Mesenchymal stem cell (in vitro differentiated cells and primary cell): ENCODE data around the gene TPM4.

Experiments used
- DNase-seq: peaks from one replicate; pipeline ENCODE4 v3.0.0-alpha.2; 2013
- H2AFZ ChIP-seq: one replicate; pipeline ENCODE4 v1.6.1; 2013; ENCODE audit warnings: low read depth, mild to moderate bottlenecking, control low read depth, inconsistent platforms, low read length, moderate library complexity
- H2AK5ac ChIP-seq: 2 replicates; pipeline ENCODE4 v1.6.1; 2013; ENCODE audit warnings: low read length, moderate library complexity, mild to moderate bottlenecking, inconsistent platforms; ENCODE audit not compliant: severe bottlenecking
- H2BK120ac ChIP-seq: one replicate; pipeline ENCODE4 v1.6.1; 2013; ENCODE audit warnings: low read depth, mild to moderate bottlenecking, inconsistent platforms, low read length, moderate library complexity
- H2BK12ac ChIP-seq, 2 experiments: one replicate each; pipeline ENCODE4 v1.6.1; 2013; ENCODE audit warnings: inconsistent platforms in 2 of 2, low read length in 2 of 2, mild to moderate bottlenecking in 2 of 2, moderate library complexity in 2 of 2, control low read depth in 1 of 2
- H2BK15ac ChIP-seq: one replicate; pipeline ENCODE4 v1.6.1; 2013; ENCODE audit warnings: mild to moderate bottlenecking, low read depth, inconsistent platforms; ENCODE audit not compliant: poor library complexity, severe bottlenecking
- H2BK5ac ChIP-seq: 2 replicates; pipeline ENCODE4 v1.6.1; 2013; ENCODE audit warnings: low read depth, mild to moderate bottlenecking, low read length, control low read depth, inconsistent platforms; ENCODE audit not compliant: poor library complexity, severe bottlenecking
- H3K14ac ChIP-seq, 2 experiments: one replicate each; pipeline ENCODE4 v1.6.1; 2013; ENCODE audit warnings: inconsistent platforms in 2 of 2, low read length in 2 of 2, control low read depth in 1 of 2, mild to moderate bottlenecking in 1 of 2, moderate library complexity in 1 of 2
- H3K18ac ChIP-seq, 2 experiments: one replicate each; pipeline ENCODE4 v1.6.1; 2013; ENCODE audit warnings: inconsistent platforms in 2 of 2, low read length in 2 of 2, control low read depth in 1 of 2, low read depth in 1 of 2, mild to moderate bottlenecking in 1 of 2
- H3K23ac ChIP-seq, 2 experiments: one replicate each; pipeline ENCODE4 v1.6.1; 2013; ENCODE audit warnings: inconsistent platforms in 2 of 2, low read length in 2 of 2, mild to moderate bottlenecking in 2 of 2, moderate library complexity in 2 of 2, control low read depth in 1 of 2
- H3K27ac ChIP-seq: 2 replicates; pipeline ENCODE4 v1.5.1; 2013; ENCODE audit warnings: mild to moderate bottlenecking, moderate library complexity, low read length, control low read depth, inconsistent platforms; ENCODE audit not compliant: poor library complexity, severe bottlenecking
- H3K27me3 ChIP-seq, 2 experiments: 2 replicates each; pipeline versions ENCODE4 v1.6.1 to v1.7.0; 2013; ENCODE audit warnings: low read length in 2 of 2, mild to moderate bottlenecking in 2 of 2, moderate library complexity in 2 of 2, control low read depth in 1 of 2, inconsistent platforms in 1 of 2; ENCODE audit not compliant: control insufficient read depth in 1 of 2, insufficient read depth in 1 of 2
- H3K36me3 ChIP-seq, 2 experiments: 2 replicates each; pipeline versions ENCODE4 v1.6.1 to v1.7.0; 2013; ENCODE audit warnings: low read length in 2 of 2, control low read depth in 1 of 2, inconsistent platforms in 1 of 2, low read depth in 1 of 2, mild to moderate bottlenecking in 1 of 2; ENCODE audit not compliant: insufficient read depth in 2 of 2, control insufficient read depth in 1 of 2
- H3K4ac ChIP-seq, 2 experiments: one replicate each; pipeline ENCODE4 v1.6.1; 2013; ENCODE audit warnings: inconsistent platforms in 2 of 2, low read length in 2 of 2, mild to moderate bottlenecking in 2 of 2, moderate library complexity in 2 of 2, control low read depth in 1 of 2, low read depth in 1 of 2
- H3K4me1 ChIP-seq: 2 replicates; pipeline ENCODE4 v1.6.1; 2013; ENCODE audit warnings: low read depth, low read length, control low read depth; ENCODE audit not compliant: control insufficient read depth, insufficient read depth
- H3K4me2 ChIP-seq: 2 replicates; pipeline ENCODE4 v1.6.1; 2013; ENCODE audit warnings: low read length, mild to moderate bottlenecking, inconsistent platforms; ENCODE audit not compliant: poor library complexity, severe bottlenecking
- H3K4me3 ChIP-seq, 2 experiments: 2 replicates each; pipeline versions ENCODE4 v1.5.1 to v1.7.0; 2013; ENCODE audit warnings: low read length in 2 of 2, mild to moderate bottlenecking in 2 of 2, control low read depth in 1 of 2, low read depth in 1 of 2; ENCODE audit not compliant: insufficient read depth in 1 of 2
- H3K79me1 ChIP-seq: replicated peaks from 2 replicates; pipeline ENCODE4 v1.6.1; 2013; ENCODE audit warnings: mild to moderate bottlenecking, control low read depth, low read length, inconsistent platforms; ENCODE audit not compliant: poor library complexity, severe bottlenecking
- H3K9ac ChIP-seq: 2 replicates; pipeline ENCODE4 v1.7.0; 2013; ENCODE audit warnings: mild to moderate bottlenecking, low read length, moderate library complexity
- H3K9me3 ChIP-seq: 2 replicates; pipeline ENCODE4 v1.7.0; 2013; ENCODE audit warnings: mild to moderate bottlenecking, low read length; ENCODE audit not compliant: control insufficient read depth
- H4K8ac ChIP-seq: one replicate; pipeline ENCODE4 v1.6.1; 2013; ENCODE audit warnings: inconsistent platforms, mild to moderate bottlenecking, low read length, moderate library complexity
- H4K91ac ChIP-seq: one replicate; pipeline ENCODE4 v1.6.1; 2013; ENCODE audit warnings: mild to moderate bottlenecking, low read length, inconsistent platforms
- whole genome bisulfite sequencing: methylation state at CpG from one replicate; pipeline ENCODE4 v1.1.7; 2013; ENCODE audit warnings: mixed read lengths; 5-methylcytosine and 5-hydroxymethylcytosine counted together

Gene TPM4

GRCh38 chr19:16030964-16031871 lies 45.1 kb upstream of the TPM4 start:
- H2AFZ ChIP-seq, result no peak overlapping the region
- no peak overlapping the region for H2BK12ac ChIP-seq
- no peak overlapping the region for H4K8ac ChIP-seq
- no peak overlapping the region for H2BK15ac ChIP-seq
- no peak overlapping the region for H2BK5ac ChIP-seq
- 67% methylated on average over 13 of the region's 13 CpGs for WGBS
- H3K27ac ChIP-seq, result no peak overlapping the region
- H3K4me1 ChIP-seq, result no peaks in the 10 kb centered on the region
- no peak overlapping the region for H3K9ac ChIP-seq
- no peak overlapping the region for H3K14ac ChIP-seq
- H3K18ac ChIP-seq, result no peak overlapping the region
- H2BK120ac ChIP-seq, result no peak overlapping the region
- H3K79me1 ChIP-seq, result no peaks in the 10 kb centered on the region
- no peak overlapping the region for H4K91ac ChIP-seq
- H3K23ac ChIP-seq, result no peak overlapping the region
- no peaks in the 10 kb centered on the region for H3K9me3 ChIP-seq
- H3K4me3 ChIP-seq, result no peak overlapping the region
- no peaks in the 10 kb centered on the region for H3K36me3 ChIP-seq
- H2AK5ac ChIP-seq, result no peak overlapping the region
- DNase-seq, result no peak
- H3K4ac ChIP-seq, result no peak overlapping the region
- H3K4me2 ChIP-seq, result no peak overlapping the region
- peaks cover 0 to 2% of the 10 kb centered on the region in 2 experiments for H3K27me3 ChIP-seq

DNA sequence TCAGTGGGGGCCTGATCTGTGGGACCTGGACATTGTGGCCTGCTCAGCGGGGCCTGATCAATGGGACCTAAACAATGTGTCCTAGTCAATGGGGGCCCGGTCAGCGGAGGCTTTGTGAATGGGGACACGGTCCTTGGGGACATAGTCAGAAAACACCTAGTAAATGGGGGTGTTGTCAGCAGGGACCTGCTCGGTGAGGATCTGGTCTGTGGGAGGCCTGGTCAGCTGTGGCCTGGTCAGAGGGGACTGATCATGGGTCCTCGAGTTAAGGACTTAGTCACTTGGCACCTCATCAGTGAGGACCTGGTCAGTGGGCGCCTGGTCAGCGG lies 44.5 kb upstream of the TPM4 start:
- Histone ChIP-seq H3K79me1 (no peaks in the 10 kb centered on the region), H3K27me3 (peaks cover 0 to 2% of the 10 kb centered on the region in 2 experiments), H4K8ac (no peak overlapping the region), H2BK15ac (no peak overlapping the region), H3K4me2 (no peak overlapping the region), H3K4me1 (no peaks in the 10 kb centered on the region), H3K18ac (no peak overlapping the region), H3K36me3 (no peaks in the 10 kb centered on the region), H3K9ac (no peak overlapping the region), H2AK5ac (no peak overlapping the region), H3K4ac (no peak overlapping the region), H3K14ac (no peak overlapping the region), H4K91ac (no peak overlapping the region), H3K4me3 (no peak overlapping the region), H2BK120ac (no peak overlapping the region), H3K23ac (no peak overlapping the region), H2BK12ac (no peak overlapping the region), H2AFZ (no peak overlapping the region), H3K27ac (no peak overlapping the region), H2BK5ac (no peak overlapping the region), H3K9me3 (no peaks in the 10 kb centered on the region)
- 91% methylated on average over 8 of the region's 8 CpGs for WGBS
- no peak for DNase-seq

GRCh38 chr19:16032509-16033135 lies 43.7 kb upstream of the TPM4 start:
- Histone ChIP-seq H2BK12ac (no peak overlapping the region), H2BK15ac (no peak overlapping the region), H4K8ac (no peak overlapping the region), H3K36me3 (no peaks in the 10 kb centered on the region), H4K91ac (no peak overlapping the region), H3K23ac (no peak overlapping the region), H3K27me3 (peaks cover 0 to 2% of the 10 kb centered on the region in 2 experiments), H2AFZ (no peak overlapping the region), H3K27ac (no peak overlapping the region), H2BK120ac (no peak overlapping the region), H3K4ac (no peak overlapping the region), H3K14ac (no peak overlapping the region), H3K9me3 (no peaks in the 10 kb centered on the region), H3K4me3 (no peak overlapping the region), H2BK5ac (no peak overlapping the region), H3K4me2 (no peak overlapping the region), H3K9ac (no peak overlapping the region), H2AK5ac (no peak overlapping the region), H3K79me1 (no peaks in the 10 kb centered on the region), H3K18ac (no peak overlapping the region), H3K4me1 (no peaks in the 10 kb centered on the region)
- no peak for DNase-seq
- WGBS, result 71% methylated on average over 3 of the region's 3 CpGs

GRCh38 chr19:16033136-16033530 lies 43.2 kb upstream of the TPM4 start:
- no peak overlapping the region for H3K14ac ChIP-seq
- H3K18ac ChIP-seq, result no peak overlapping the region
- H3K23ac ChIP-seq, result no peak overlapping the region
- H3K4me2 ChIP-seq, result no peak overlapping the region
- H3K79me1 ChIP-seq, result no peaks in the 10 kb centered on the region
- no peak overlapping the region for H2BK15ac ChIP-seq
- H3K9me3 ChIP-seq, result no peaks in the 10 kb centered on the region
- H2AK5ac ChIP-seq, result no peak overlapping the region
- no peak overlapping the region for H3K4ac ChIP-seq
- H4K8ac ChIP-seq, result no peak overlapping the region
- WGBS, result 55% methylated on average over 3 of the region's 3 CpGs
- H3K36me3 ChIP-seq, result no peaks in the 10 kb centered on the region
- H3K4me1 ChIP-seq, result no peaks in the 10 kb centered on the region
- no peak overlapping the region for H3K9ac ChIP-seq
- H3K4me3 ChIP-seq, result no peak overlapping the region
- H3K27ac ChIP-seq, result no peak overlapping the region
- H2BK12ac ChIP-seq, result no peak overlapping the region
- H4K91ac ChIP-seq, result no peak overlapping the region
- no peak overlapping the region for H2BK5ac ChIP-seq
- H2AFZ ChIP-seq, result no peak overlapping the region
- DNase-seq, result no peak
- no peak overlapping the region for H2BK120ac ChIP-seq
- peaks cover 0 to 2% of the 10 kb centered on the region in 2 experiments for H3K27me3 ChIP-seq
